A549 (cell line): ENCODE measurements around the gene TGFBR3. TPM values are rescaled to one million over a fixed set of nuclear protein-coding genes. Genes with fewer than 3 reads are reported as not detected.

Experiments
- ATAC-seq, 2 experiments: fragments of 200-7000 bp in 1 of 2; fragments of >200 bp in 1 of 2; cut with Nextera tagmentation in 1 of 2; cut with Tn5 transposase in 1 of 2; 3 replicates each; pipeline versions ENCODE4 v1.8.0 to v1.9.1; 2018 to 2020; ENCODE audit warnings: mild to moderate bottlenecking in 1 of 2, moderate library complexity in 1 of 2
- CTCF ChIA-PET: fragments of 300-600 bp; sonication (Branson Sonifier 250); formaldehyde crosslinking; extraction: SDS; loops from one replicate; lab custom pipeline; 2021; ENCODE audit warnings: antibody characterized with exemption, inconsistent platforms; lab: Yijun Ruan, JAX
- POLR2A ChIA-PET: fragments of 350-600 bp; formaldehyde crosslinking; extraction: SDS; loops from one replicate; lab custom pipeline; 2021; ENCODE audit warnings: antibody characterized with exemption, inconsistent platforms; lab: Yijun Ruan, JAX
- DNase-seq, 2 experiments: peaks; one replicate each; pipeline versions ENCODE4 v3.0.0 to v3.0.0-alpha.2; 2011 to 2016; ENCODE audit warnings: low read depth in 1 of 2, low spot score in 1 of 2
- FAIRE-seq: peaks from 2 replicates; lab custom pipeline; 2011; peaks lifted over from hg19 to GRCh38; lab: Jason Lieb, UNC
- H3K27ac ChIP-seq, 2 experiments: fragments of >200 bp; sonication (Bioruptor Twin); formaldehyde crosslinking; 3 replicates each; pipeline ENCODE4 v1.5.1; 2016 to 2017
- H3K4me1 ChIP-seq: fragments of >200 bp; sonication (Bioruptor Twin); formaldehyde crosslinking; 3 replicates; pipeline ENCODE4 v1.6.1; 2016
- H3K4me2 ChIP-seq: fragments of >200 bp; sonication (Bioruptor Twin); formaldehyde crosslinking; 3 replicates; pipeline ENCODE4 v1.6.1; 2016
- H3K4me3 ChIP-seq: fragments of >200 bp; sonication (Bioruptor Twin); formaldehyde crosslinking; 3 replicates; pipeline ENCODE4 v1.5.1; 2016
- H3K9me3 ChIP-seq: fragments of >200 bp; sonication (Bioruptor Twin); formaldehyde crosslinking; 3 replicates; pipeline ENCODE4 v1.6.1; 2016
- ATOH8 ChIP-seq: fragments of 250-450 bp; sonication (Bioruptor Pico); IDR thresholded peaks from 2 replicates; pipeline ENCODE4 v1.5.0; 2020; ENCODE audit warnings: low read depth, mild to moderate bottlenecking, moderate library complexity
- CBX8 ChIP-seq: fragments of 200-600 bp; sonication (generic); IDR thresholded peaks from 2 replicates; pipeline ENCODE4 v1.6.1; 2016
- CHD4 ChIP-seq: fragments of 200-600 bp; sonication (generic); IDR thresholded peaks from 2 replicates; pipeline ENCODE4 v1.6.1; 2016; ENCODE audit warnings: antibody characterized with exemption, mild to moderate bottlenecking, borderline replicate concordance
- EHMT2 ChIP-seq: fragments of 200-600 bp; sonication (generic); IDR thresholded peaks from 2 replicates; pipeline ENCODE4 v1.6.1; 2016; ENCODE audit warnings: antibody characterized with exemption, low read depth, mild to moderate bottlenecking, moderate library complexity
- ESRRA ChIP-seq: fragments of 150-350 bp; IDR thresholded peaks from 2 replicates; pipeline ENCODE4 v1.6.1; 2014; ENCODE audit warnings: mild to moderate bottlenecking, low read length, borderline replicate concordance
- FOSL2 ChIP-seq, 2 experiments: fragments of 450-650 bp in 1 of 2; fragments of >200 bp in 1 of 2; sonication (Bioruptor Twin) in 1 of 2; formaldehyde crosslinking; IDR thresholded peaks; 2 replicates each; pipeline versions ENCODE4 v1.5.0 to v1.6.1; 2016 to 2020; ENCODE audit warnings: mild to moderate bottlenecking in 1 of 2, moderate library complexity in 1 of 2
- GATA3 ChIP-seq: IDR thresholded peaks from 2 replicates; pipeline ENCODE4 v1.6.1; 2012; ENCODE audit warnings: borderline replicate concordance
- HDAC2 ChIP-seq: fragments of 200-600 bp; sonication (generic); IDR thresholded peaks from 2 replicates; pipeline ENCODE4 v1.6.1; 2016
- JUNB ChIP-seq: fragments of >200 bp; sonication (Bioruptor Twin); formaldehyde crosslinking; IDR thresholded peaks from 2 replicates; pipeline ENCODE4 v1.6.1; 2016
- KDM1A ChIP-seq: fragments of 200-600 bp; sonication (generic); IDR thresholded peaks from 2 replicates; pipeline ENCODE4 v1.6.1; 2016; ENCODE audit warnings: low read depth, mild to moderate bottlenecking
- KDM5A ChIP-seq: fragments of 200-600 bp; sonication (generic); IDR thresholded peaks from 2 replicates; pipeline ENCODE4 v1.6.1; 2016; ENCODE audit warnings: antibody characterized with exemption, mild to moderate bottlenecking
- PHF8 ChIP-seq: fragments of 200-600 bp; sonication (generic); IDR thresholded peaks from 2 replicates; pipeline ENCODE4 v1.6.1; 2016; ENCODE audit warnings: low read depth, mild to moderate bottlenecking, antibody characterized with exemption, moderate library complexity, borderline replicate concordance
- POLR2AphosphoS2 ChIP-seq: conservative IDR thresholded peaks from 2 replicates; pipeline ENCODE4 v1.6.1; 2012; ENCODE audit warnings: low read length, improper control_type of control experiment, inconsistent platforms
- RAD21 ChIP-seq, 2 experiments: fragments of >200 bp in 1 of 2; sonication (Bioruptor Twin) in 1 of 2; formaldehyde crosslinking in 1 of 2; IDR thresholded peaks in 1 of 2; conservative IDR thresholded peaks in 1 of 2; 2 replicates in 1 of 2; 3 replicates in 1 of 2; pipeline ENCODE4 v1.6.1; 2012 to 2018; ENCODE audit warnings: inconsistent platforms in 1 of 2
- REST ChIP-seq: fragments of 200-600 bp; sonication (generic); IDR thresholded peaks from 2 replicates; pipeline ENCODE4 v1.6.1; 2016; ENCODE audit warnings: antibody characterized with exemption, mild to moderate bottlenecking, moderate library complexity
- RFX5 ChIP-seq: fragments of 450-650 bp; IDR thresholded peaks from 2 replicates; pipeline ENCODE4 v1.7.1; 2014; ENCODE audit warnings: antibody characterized with exemption, mild to moderate bottlenecking, moderate library complexity
- USF2 ChIP-seq: fragments of 450-650 bp; IDR thresholded peaks from 2 replicates; pipeline ENCODE4 v1.6.1; 2014; ENCODE audit warnings: antibody characterized with exemption
- ZC3H11A ChIP-seq: fragments of 450-650 bp; IDR thresholded peaks from 2 replicates; pipeline ENCODE4 v1.6.1; 2014; ENCODE audit warnings: antibody characterized with exemption, mild to moderate bottlenecking
- ZNF302 ChIP-seq: fragments of 250-450 bp; sonication (Bioruptor Pico); IDR thresholded peaks from 2 replicates; pipeline ENCODE4 v1.9.0; 2021; ENCODE audit warnings: inconsistent platforms, mild to moderate bottlenecking, moderate library complexity
- WGBS: methylation state at CpG from one replicate; pipeline ENCODE4 v1.1.6; 2017; ENCODE audit errors: missing lambda C conversion rate; 5-methylcytosine and 5-hydroxymethylcytosine counted together
- polyA plus RNA-seq, 4 experiments: library from polyadenylated mRNA; depleted of rRNA in 3 of 4; stranded (reverse); fragments of >200 nt; fragmentation: RNase III in 1 of 4; extraction: RNeasy Plus Mini Kit Qiagen cat#74134 plus additional on column Dnase treatment in 1 of 4; gene quantifications; 2 replicates in 3 of 4; 3 replicates in 1 of 4; pipeline ENCODE4 v1.2.3, GENCODE V29; 2011 to 2017

TGFBR3 gene
- polyA plus RNA-seq, 2 of the 4 experiments (the other 2 are of a cell fraction), result 5.0 to 8.9 TPM

- Histone ChIP-seq H3K4me1 (0 out of 3 replicates have a peak, but pooled peaks cover 5% of the 10 kb centered on the region), H3K27ac (no peak overlapping the region), H3K9me3 (no peaks in the 10 kb centered on the region), H3K4me2 (no peak overlapping the region), H3K4me3 (no peak overlapping the region)
- ATAC-seq, result no peak
- 84% methylated on average over 7 of the region's 8 CpGs for WGBS
- CTCF ChIA-PET, result interaction anchor here (0.6 kb wide), 1 partner anchor 260 kb away, joined by 3 read pairs; no protein-coding TSS in a partner anchor
- DNase-seq, result no peak
- no peak for FAIRE-seq
- TF ChIP-seq USF2, result no peak
- POLR2A ChIA-PET, result no interaction called here
Measured at GRCh38 chr1:91757763-91758460, 128.0 kb downstream of the TGFBR3 start.

GRCh38 chr1:91755702-91756287, 130.2 kb downstream of the TGFBR3 start:
- ChIA-PET POLR2A (no interaction called here), CTCF (no interaction called here)
- TF ChIP-seq ESRRA (no peak), KDM5A (no peak), JUNB (no peak)
- ATAC-seq (no peak), DNase-seq (no peak), FAIRE-seq (no peak)
- Histone ChIP-seq H3K4me3 (no peak overlapping the region), H3K27ac (no peak overlapping the region), H3K9me3 (no peaks in the 10 kb centered on the region), H3K4me2 (no peak overlapping the region), H3K4me1 (0 out of 3 replicates have a peak, but pooled peaks cover 5% of the 10 kb centered on the region)
- WGBS, result 93% methylated on average over 6 of the region's 6 CpGs

GRCh38 chr1:91754816-91755580, 131.0 kb downstream of the TGFBR3 start:
- Histone ChIP-seq H3K4me2 (no peak overlapping the region), H3K4me3 (no peak overlapping the region), H3K27ac (no peak overlapping the region), H3K4me1 (no peaks in the 10 kb centered on the region), H3K9me3 (no peaks in the 10 kb centered on the region)
- POLR2A ChIA-PET, result no interaction called here
- FAIRE-seq (no peak), ATAC-seq (no peak), DNase-seq (no peak)
- WGBS, result 88% methylated on average over 12 of the region's 12 CpGs
- TF ChIP-seq USF2, result no peak
- TF ChIP-seq KDM1A, result no peak
- no peak for TF ChIP-seq CHD4
- TF ChIP-seq EHMT2, result no peak
- no peak for TF ChIP-seq ZNF302 (CRISPR knock-in tag)
- CTCF ChIA-PET, result no interaction called here

GRCh38 chr1:91754348-91754747, 131.6 kb downstream of the TGFBR3 start:
- CTCF ChIA-PET, result no interaction called here
- no peak overlapping the region for H3K4me2 ChIP-seq
- POLR2A ChIA-PET, result no interaction called here
- FAIRE-seq (no peak), ATAC-seq (no peak)
- H3K27ac ChIP-seq, result no peak overlapping the region
- 69% methylated on average over 3 of the region's 3 CpGs for WGBS
- H3K4me1 ChIP-seq, result no peaks in the 10 kb centered on the region
- H3K4me3 ChIP-seq, result no peak overlapping the region
- TF ChIP-seq RAD21 (conservative IDR thresholded peaks at IDR 0.05 in 1 of 2, IDR thresholded peaks at IDR 0.05 in 1 of 2) (no peak), ZC3H11A (no peak), POLR2AphosphoS2 (no peak), CHD4 (no peak), HDAC2 (no peak), RFX5 (no peak), JUNB (no peak), GATA3 (no peak), USF2 (no peak), PHF8 (no peak), EHMT2 (no peak), REST (no peak), CBX8 (no peak), FOSL2 (IDR thresholded peaks at IDR 0.05) (no peak), FOSL2 (CRISPR knock-in tag; IDR thresholded peaks at IDR 0.05) (no peak), ATOH8 (CRISPR knock-in tag) (no peak)
- TF ChIP-seq, all 56 proteins: peak for 0
- no peaks in the 10 kb centered on the region for H3K9me3 ChIP-seq
- no peak for DNase-seq
